Fibroblast of upper back skin (primary cell): ENCODE data around the gene SPATS1.

ENCODE experiments used
- DNase-seq: peaks from one replicate; pipeline ENCODE4 v3.0.0-alpha.2; 2013

SPATS1 gene

DNA sequence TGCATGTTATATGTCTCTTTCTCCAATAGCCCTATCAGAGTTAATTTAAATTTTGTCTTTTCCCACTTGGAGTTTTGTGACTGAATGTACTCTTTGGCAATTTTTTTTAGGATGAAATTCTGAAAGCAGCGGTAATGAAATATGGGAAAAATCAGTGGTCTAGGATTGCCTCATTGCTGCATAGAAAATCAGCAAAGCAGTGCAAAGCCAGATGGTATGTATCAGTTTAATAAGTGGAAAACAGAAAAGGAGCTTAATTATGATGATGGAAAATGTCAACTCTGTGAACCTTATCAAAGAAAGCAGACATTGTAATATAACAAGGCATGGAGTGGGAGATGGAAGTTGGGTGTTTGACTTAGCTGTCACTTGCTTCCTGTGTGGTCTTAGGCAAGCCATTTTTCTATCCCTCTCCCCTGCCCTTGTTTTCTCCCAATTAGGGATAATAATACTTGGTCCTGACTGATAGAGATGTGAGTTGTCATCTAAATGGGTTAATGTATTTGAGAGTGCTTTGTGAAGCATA, 47.8 kb downstream of the SPATS1 start:
- DNase-seq: no peak
